Colonic mucosa (tissue), 4 donors: ENCODE measurements around the gene PASD1. TPM values are rescaled to one million over a fixed set of nuclear protein-coding genes. Genes with fewer than 3 reads are reported as not detected.

Source experiments
- DNase-seq: peaks from one replicate; pipeline ENCODE4 v3.0.0-alpha.2; 2020
- H3K27ac ChIP-seq: fragments of 200-600 bp; one replicate; pipeline ENCODE4 v1.8.0; 2021
- H3K27me3 ChIP-seq: fragments of 200-600 bp; one replicate; pipeline ENCODE4 v1.8.0; 2021
- H3K36me3 ChIP-seq: fragments of 200-600 bp; one replicate; pipeline ENCODE4 v1.8.0; 2021
- H3K4me1 ChIP-seq: fragments of 200-600 bp; one replicate; pipeline ENCODE4 v1.8.0; 2021; ENCODE audit warnings: mild to moderate bottlenecking
- H3K4me3 ChIP-seq: fragments of 200-600 bp; one replicate; pipeline ENCODE4 v1.8.0; 2021
- H3K9ac ChIP-seq, 2 donors: one replicate each; pipeline ENCODE4 v1.7.0; 2013; ENCODE audit warnings: control low read depth in 2 of 2, low read depth in 2 of 2, low read length in 2 of 2
- H3K9me3 ChIP-seq: fragments of 200-600 bp; one replicate; pipeline ENCODE4 v1.8.0; 2021
- CTCF ChIP-seq: fragments of 200-600 bp; IDR thresholded peaks from one replicate; pipeline ENCODE4 v1.8.0; 2022; ENCODE audit warnings: antibody characterized with exemption, mild to moderate bottlenecking
- intact Hi-C: fragments of 100-400 bp; cut with DNase I; formaldehyde crosslinking; loops from one replicate; pipeline ENCODE4 v1.14.1; 2022
- total RNA-seq, 2 donors: library from RNA; stranded (reverse); fragmentation: NEBNext Ultra II Directional in 1 of 2; extraction: Animal tissue kit (Norgen Biotek cat#: 25700) in 1 of 2; gene quantifications; one replicate each; pipeline ENCODE4 v1.2.1, GENCODE V29; 2021
- donor health status: healthy.
- donor health status: DM: no; HTN: no; CAD: no.
- donor health status: DM: no; HTN: no; CAD: no.

Gene PASD1
- total RNA-seq, 2 donors from 2014 or later: not detected

- intact Hi-C loops: no loop called here
Measured at GRCh38 chrX:151633157-151633556, 69.7 kb downstream of the PASD1 start.

GRCh38 chrX:151634937-151635336, 71.5 kb downstream of the PASD1 start:
- no peak for TF ChIP-seq CTCF
- no peak for DNase-seq

More at GRCh38 chrX:151633157-151633556, 69.7 kb downstream of the PASD1 start:
- Histone ChIP-seq H3K27ac (no peak overlapping the region), H3K27me3 (no peaks in the 10 kb centered on the region), H3K4me3 (no peak overlapping the region), H3K9me3 (no peaks in the 10 kb centered on the region), H3K4me1 (no peaks in the 10 kb centered on the region), H3K9ac (no peak overlapping the region), H3K36me3 (no peaks in the 10 kb centered on the region)
- TF ChIP-seq CTCF: no peak
- no peak for DNase-seq

GRCh38 chrX:151641564-151641963, 78.1 kb downstream of the PASD1 start:
- H3K4me1 ChIP-seq: no peaks in the 10 kb centered on the region
- H3K9me3 ChIP-seq: no peaks in the 10 kb centered on the region
- no peaks in the 10 kb centered on the region for H3K36me3 ChIP-seq
- DNase-seq: no peak
- TF ChIP-seq CTCF: no peak
- intact Hi-C loops: no loop called here
- no peak overlapping the region for H3K9ac ChIP-seq
- no peak overlapping the region for H3K27ac ChIP-seq
- H3K27me3 ChIP-seq: no peaks in the 10 kb centered on the region
- H3K4me3 ChIP-seq: no peak overlapping the region

More at GRCh38 chrX:151634937-151635336, 71.5 kb downstream of the PASD1 start:
- no peak overlapping the region for H3K27ac ChIP-seq
- H3K36me3 ChIP-seq: no peaks in the 10 kb centered on the region
- H3K4me1 ChIP-seq: no peaks in the 10 kb centered on the region
- no peak overlapping the region for H3K4me3 ChIP-seq
- intact Hi-C loops: no loop called here
- H3K9ac ChIP-seq: no peak overlapping the region
- no peaks in the 10 kb centered on the region for H3K9me3 ChIP-seq
- no peaks in the 10 kb centered on the region for H3K27me3 ChIP-seq

GRCh38 chrX:151675121-151675746, 111.8 kb downstream of the PASD1 start:
- DNase-seq: no peak
- TF ChIP-seq CTCF: no peak
- H3K36me3 ChIP-seq: no peaks in the 10 kb centered on the region
- H3K27ac ChIP-seq: no peak overlapping the region
- H3K4me1 ChIP-seq: no peaks in the 10 kb centered on the region
- H3K9ac ChIP-seq: no peak overlapping the region
- H3K4me3 ChIP-seq: no peak overlapping the region
- intact Hi-C loops: no loop called here
- no peaks in the 10 kb centered on the region for H3K9me3 ChIP-seq
- H3K27me3 ChIP-seq: no peaks in the 10 kb centered on the region

GRCh38 chrX:151676196-151676595, 112.7 kb downstream of the PASD1 start:
- intact Hi-C loops: no loop called here

More at GRCh38 chrX:151676196-151676595, 112.7 kb downstream of the PASD1 start:
- H3K4me3 ChIP-seq: no peak overlapping the region
- H3K9me3 ChIP-seq: no peaks in the 10 kb centered on the region
- TF ChIP-seq CTCF: no peak
- H3K4me1 ChIP-seq: no peaks in the 10 kb centered on the region
- H3K27me3 ChIP-seq: no peaks in the 10 kb centered on the region
- H3K36me3 ChIP-seq: no peaks in the 10 kb centered on the region
- no peak overlapping the region for H3K27ac ChIP-seq
- H3K9ac ChIP-seq: no peak overlapping the region
- DNase-seq: no peak
